HepG2 (cell line): Measurements from ENCODE around the gene RNASE7. TPM values are rescaled to one million over a fixed set of nuclear protein-coding genes. Genes with fewer than 3 reads are reported as not detected.

Experiments used
- AGO2 ChIP-seq: fragments of 200-400 bp; formaldehyde crosslinking; optimal IDR thresholded peaks from 2 replicates; pipeline ENCODE3; 2017; ENCODE audit warnings: mild to moderate bottlenecking, low read depth, low read length, moderate library complexity
- ETV5 ChIP-seq: IDR thresholded peaks from 2 replicates; pipeline ENCODE4 v1.6.1; 2018; ENCODE audit warnings: missing biosample characterization, missing genetic modification reagents, inconsistent platforms, borderline replicate concordance
- KLF15 ChIP-seq: sonication (generic); formaldehyde crosslinking; IDR thresholded peaks from 2 replicates; pipeline ENCODE4 v1.8.1; 2023; ENCODE audit warnings: borderline replicate concordance, mild to moderate bottlenecking, inconsistent platforms, missing genetic modification reagents, mixed read lengths
- MED1 ChIP-seq: sonication (generic); formaldehyde crosslinking; IDR thresholded peaks from 2 replicates; pipeline ENCODE4 v1.4.0; 2020; ENCODE audit warnings: missing genetic modification reagents
- PHB2 ChIP-seq: fragments of 450-650 bp; IDR thresholded peaks from 2 replicates; pipeline ENCODE4 v1.6.1; 2018; ENCODE audit not compliant: partially characterized antibody
- POGZ ChIP-seq: sonication (generic); formaldehyde crosslinking; IDR thresholded peaks from 2 replicates; pipeline ENCODE4 v1.4.0; 2020; ENCODE audit warnings: mild to moderate bottlenecking, missing genetic modification reagents
- SMYD3 ChIP-seq: sonication (generic); formaldehyde crosslinking; IDR thresholded peaks from 2 replicates; pipeline ENCODE4 v1.8.1; 2023; ENCODE audit warnings: mild to moderate bottlenecking, missing genetic modification reagents
- SOX5 ChIP-seq: IDR thresholded peaks from 2 replicates; pipeline ENCODE4 v1.6.1; 2016; ENCODE audit warnings: borderline replicate concordance
- U2AF1 ChIP-seq: fragments of 200-400 bp; formaldehyde crosslinking; optimal IDR thresholded peaks from 2 replicates; pipeline ENCODE3; 2017; ENCODE audit warnings: mild to moderate bottlenecking, low read depth, low read length
- ZNF10 ChIP-seq: sonication (generic); formaldehyde crosslinking; IDR thresholded peaks from 2 replicates; pipeline ENCODE4 v1.4.0; 2020; ENCODE audit warnings: mild to moderate bottlenecking, low read depth, missing genetic modification reagents, borderline replicate concordance
- ZNF382 ChIP-seq: sonication (generic); formaldehyde crosslinking; IDR thresholded peaks from 2 replicates; pipeline ENCODE4 v1.5.0; 2020; ENCODE audit warnings: missing genetic modification reagents, mild to moderate bottlenecking, borderline replicate concordance
- ZNF44 ChIP-seq: sonication (generic); formaldehyde crosslinking; IDR thresholded peaks from 2 replicates; pipeline ENCODE4 v1.5.1; 2020; ENCODE audit warnings: mild to moderate bottlenecking, missing genetic modification reagents
- ZNF441 ChIP-seq: sonication (generic); formaldehyde crosslinking; IDR thresholded peaks from 2 replicates; pipeline ENCODE4 v1.7.0; 2021; ENCODE audit warnings: missing genetic modification reagents, borderline replicate concordance
- ZNF549 ChIP-seq: sonication (generic); formaldehyde crosslinking; IDR thresholded peaks from 2 replicates; pipeline ENCODE4 v1.5.0; 2020; ENCODE audit warnings: missing genetic modification reagents
- ZNF569 ChIP-seq: sonication (generic); formaldehyde crosslinking; IDR thresholded peaks from 2 replicates; pipeline ENCODE4 v1.5.0; 2020; ENCODE audit warnings: mild to moderate bottlenecking, missing genetic modification reagents, moderate library complexity, borderline replicate concordance
- ZNF703 ChIP-seq: sonication (generic); formaldehyde crosslinking; IDR thresholded peaks from 2 replicates; pipeline ENCODE4 v1.5.1; 2020; ENCODE audit warnings: missing genetic modification reagents, mild to moderate bottlenecking, moderate library complexity, borderline replicate concordance
- polyA plus RNA-seq, 8 experiments: library from polyadenylated mRNA; depleted of rRNA in 3 of 8; stranded (reverse) in 7 of 8; unstranded in 1 of 8; fragments of >200 nt; fragmentation: Illumina TruSeq in 4 of 8; extraction: Trizol in 4 of 8; gene quantifications; 2 replicates each; pipeline versions ENCODE4 v1.2.1 to v1.2.3, GENCODE V29; 2011 to 2016; ENCODE audit warnings: low read depth in 4 of 8, missing spikeins in 1 of 8, mixed read lengths in 1 of 8; ENCODE audit not compliant: insufficient read depth in 1 of 8
- total RNA-seq, 5 experiments: library from RNA; depleted of rRNA; stranded (reverse); fragments of >200 nt; fragmentation: Illumina TruSeq; extraction: Trizol; gene quantifications; 2 replicates each; pipeline ENCODE4 v1.2.3, GENCODE V29; 2016; ENCODE audit warnings: low read depth in 1 of 5
- TF ChIP-seq, protein P1 (sequence below): sonication (generic); IDR thresholded peaks from 2 replicates; pipeline ENCODE4 v1.6.1; 2016; ENCODE audit warnings: low read depth, borderline replicate concordance
- TF ChIP-seq, protein P2 (sequence below): sonication (generic); formaldehyde crosslinking; conservative IDR thresholded peaks from 2 replicates; pipeline ENCODE4 v1.4.0; 2020; ENCODE audit warnings: missing genetic modification reagents
- TF ChIP-seq, protein P3 (sequence below): sonication (generic); formaldehyde crosslinking; IDR thresholded peaks from 2 replicates; pipeline ENCODE4 v1.4.0; 2020; ENCODE audit warnings: mild to moderate bottlenecking, missing genetic modification reagents, borderline replicate concordance
- TF ChIP-seq, protein P4 (sequence below): IDR thresholded peaks from 2 replicates; pipeline ENCODE4 v1.6.1; 2016; ENCODE audit warnings: missing genetic modification reagents, missing compliant biosample characterization
- TF ChIP-seq, protein P5 (sequence below), 2 experiments: sonication (generic) in 1 of 2; formaldehyde crosslinking in 1 of 2; IDR thresholded peaks; 2 replicates each; pipeline versions ENCODE4 v1.4.0 to v1.6.1; 2018 to 2020; ENCODE audit warnings: missing genetic modification reagents in 2 of 2, borderline replicate concordance in 1 of 2, low read depth in 1 of 2, mild to moderate bottlenecking in 1 of 2, missing biosample characterization in 1 of 2

RNASE7 gene
- total and polyA plus RNA-seq, 2 of the 13 experiments (the other 11 are each of a cell fraction or from before 2014, with no cell fraction given), result 0.04 TPM; not detected in 1

DNA sequence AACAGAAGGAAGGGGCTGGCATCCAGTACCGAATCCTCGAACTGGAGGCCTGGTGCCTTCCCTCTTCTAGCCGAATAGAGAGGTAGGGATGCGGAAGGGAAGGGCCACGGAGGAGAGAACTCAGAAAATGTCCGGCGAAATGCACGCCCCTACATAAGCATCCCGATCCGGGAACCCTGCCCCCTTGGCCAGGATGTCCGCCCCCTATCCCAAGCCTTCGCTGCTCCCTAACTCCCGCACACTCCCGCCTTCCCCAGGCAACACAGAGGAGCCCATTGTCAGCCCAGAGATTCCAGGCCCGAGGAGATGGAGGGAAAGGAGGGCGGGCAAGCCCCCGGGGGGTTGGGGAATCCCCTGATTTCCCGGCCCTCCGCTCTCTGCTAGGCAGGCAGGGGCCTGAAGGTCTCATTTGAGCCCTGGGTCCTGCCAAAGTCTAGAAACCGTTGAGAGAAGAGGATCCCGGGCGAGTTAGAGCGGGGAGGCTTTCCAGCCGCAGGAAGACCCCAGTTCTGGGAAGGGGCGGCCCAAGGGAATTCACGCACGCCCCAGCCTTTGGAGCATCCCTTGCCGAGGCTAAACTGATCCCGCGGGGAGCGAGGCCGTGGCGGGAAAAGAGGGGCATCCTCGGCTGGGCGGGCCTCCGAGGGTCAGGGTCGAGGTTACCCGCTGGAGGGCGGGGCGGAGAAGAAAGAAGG is 27.4 kb downstream of the RNASE7 start (continued):
- TF ChIP-seq ZNF569 (CRISPR knock-in tag) (no peak), POGZ (CRISPR knock-in tag) (no peak; the same call in 1 of the 2 replicates), ZNF703 (CRISPR knock-in tag) (0 out of 2 replicates have a peak, but pooled peaks have one; percentile 90), ZNF44 (no peak), SMYD3 (CRISPR knock-in tag) (no peak), ZNF10 (CRISPR knock-in tag) (no peak), U2AF1 (peak; percentile 78), ZNF382 (no peak), SOX5 (CRISPR knock-in tag) (no peak), PHB2 (no peak), ZNF441 (CRISPR knock-in tag) (no peak), KLF15 (CRISPR knock-in tag) (no peak), MED1 (CRISPR knock-in tag) (peak; percentile 62), ZNF549 (CRISPR knock-in tag) (no peak), ETV5 (no peak), AGO2 (peak; percentile 32)
- TF ChIP-seq, protein P1, sequence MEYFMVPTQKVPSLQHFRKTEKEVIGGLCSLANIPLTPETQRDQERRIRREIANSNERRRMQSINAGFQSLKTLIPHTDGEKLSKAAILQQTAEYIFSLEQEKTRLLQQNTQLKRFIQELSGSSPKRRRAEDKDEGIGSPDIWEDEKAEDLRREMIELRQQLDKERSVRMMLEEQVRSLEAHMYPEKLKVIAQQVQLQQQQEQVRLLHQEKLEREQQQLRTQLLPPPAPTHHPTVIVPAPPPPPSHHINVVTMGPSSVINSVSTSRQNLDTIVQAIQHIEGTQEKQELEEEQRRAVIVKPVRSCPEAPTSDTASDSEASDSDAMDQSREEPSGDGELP, result peak; percentile 60; the same call in 1 of the 2 replicates
- TF ChIP-seq, protein P2, sequence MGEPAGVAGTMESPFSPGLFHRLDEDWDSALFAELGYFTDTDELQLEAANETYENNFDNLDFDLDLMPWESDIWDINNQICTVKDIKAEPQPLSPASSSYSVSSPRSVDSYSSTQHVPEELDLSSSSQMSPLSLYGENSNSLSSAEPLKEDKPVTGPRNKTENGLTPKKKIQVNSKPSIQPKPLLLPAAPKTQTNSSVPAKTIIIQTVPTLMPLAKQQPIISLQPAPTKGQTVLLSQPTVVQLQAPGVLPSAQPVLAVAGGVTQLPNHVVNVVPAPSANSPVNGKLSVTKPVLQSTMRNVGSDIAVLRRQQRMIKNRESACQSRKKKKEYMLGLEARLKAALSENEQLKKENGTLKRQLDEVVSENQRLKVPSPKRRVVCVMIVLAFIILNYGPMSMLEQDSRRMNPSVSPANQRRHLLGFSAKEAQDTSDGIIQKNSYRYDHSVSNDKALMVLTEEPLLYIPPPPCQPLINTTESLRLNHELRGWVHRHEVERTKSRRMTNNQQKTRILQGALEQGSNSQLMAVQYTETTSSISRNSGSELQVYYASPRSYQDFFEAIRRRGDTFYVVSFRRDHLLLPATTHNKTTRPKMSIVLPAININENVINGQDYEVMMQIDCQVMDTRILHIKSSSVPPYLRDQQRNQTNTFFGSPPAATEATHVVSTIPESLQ (CRISPR knock-in tag), result 0 out of 2 replicates have a peak, but pooled peaks have one; percentile 15
- TF ChIP-seq, protein P3, sequence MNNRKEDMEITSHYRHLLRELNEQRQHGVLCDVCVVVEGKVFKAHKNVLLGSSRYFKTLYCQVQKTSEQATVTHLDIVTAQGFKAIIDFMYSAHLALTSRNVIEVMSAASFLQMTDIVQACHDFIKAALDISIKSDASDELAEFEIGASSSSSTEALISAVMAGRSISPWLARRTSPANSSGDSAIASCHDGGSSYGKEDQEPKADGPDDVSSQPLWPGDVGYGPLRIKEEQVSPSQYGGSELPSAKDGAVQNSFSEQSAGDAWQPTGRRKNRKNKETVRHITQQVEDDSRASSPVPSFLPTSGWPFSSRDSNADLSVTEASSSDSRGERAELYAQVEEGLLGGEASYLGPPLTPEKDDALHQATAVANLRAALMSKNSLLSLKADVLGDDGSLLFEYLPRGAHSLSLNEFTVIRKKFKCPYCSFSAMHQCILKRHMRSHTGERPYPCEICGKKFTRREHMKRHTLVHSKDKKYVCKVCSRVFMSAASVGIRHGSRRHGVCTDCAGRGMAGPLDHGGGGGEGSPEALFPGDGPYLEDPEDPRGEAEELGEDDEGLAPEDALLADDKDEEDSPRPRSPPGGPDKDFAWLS (CRISPR knock-in tag), result peak; percentile 91; the same call in 1 of the 2 replicates
- TF ChIP-seq, protein P4, sequence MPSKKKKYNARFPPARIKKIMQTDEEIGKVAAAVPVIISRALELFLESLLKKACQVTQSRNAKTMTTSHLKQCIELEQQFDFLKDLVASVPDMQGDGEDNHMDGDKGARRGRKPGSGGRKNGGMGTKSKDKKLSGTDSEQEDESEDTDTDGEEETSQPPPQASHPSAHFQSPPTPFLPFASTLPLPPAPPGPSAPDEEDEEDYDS (CRISPR knock-in tag), result 0 out of 2 replicates have a peak, but pooled peaks have one; percentile 27
- TF ChIP-seq, protein P5, sequence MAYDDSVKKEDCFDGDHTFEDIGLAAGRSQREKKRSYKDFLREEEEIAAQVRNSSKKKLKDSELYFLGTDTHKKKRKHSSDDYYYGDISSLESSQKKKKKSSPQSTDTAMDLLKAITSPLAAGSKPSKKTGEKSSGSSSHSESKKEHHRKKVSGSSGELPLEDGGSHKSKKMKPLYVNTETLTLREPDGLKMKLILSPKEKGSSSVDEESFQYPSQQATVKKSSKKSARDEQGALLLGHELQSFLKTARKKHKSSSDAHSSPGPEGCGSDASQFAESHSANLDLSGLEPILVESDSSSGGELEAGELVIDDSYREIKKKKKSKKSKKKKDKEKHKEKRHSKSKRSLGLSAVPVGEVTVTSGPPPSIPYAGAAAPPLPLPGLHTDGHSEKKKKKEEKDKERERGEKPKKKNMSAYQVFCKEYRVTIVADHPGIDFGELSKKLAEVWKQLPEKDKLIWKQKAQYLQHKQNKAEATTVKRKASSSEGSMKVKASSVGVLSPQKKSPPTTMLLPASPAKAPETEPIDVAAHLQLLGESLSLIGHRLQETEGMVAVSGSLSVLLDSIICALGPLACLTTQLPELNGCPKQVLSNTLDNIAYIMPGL (CRISPR knock-in tag; IDR thresholded peaks at IDR 0.05; ENCODE audit: borderline replicate concordance in 1 of 2, low read depth in 1 of 2), result peak in 1 of 2 experiments; percentile 55; a peak in 2 of 4 replicates
